Measurements from ENCODE around the gene ARHGAP28. TPM values are rescaled to one million over a fixed set of nuclear protein-coding genes. Genes with fewer than 3 reads are reported as not detected.

ARHGAP28 gene, protein sequence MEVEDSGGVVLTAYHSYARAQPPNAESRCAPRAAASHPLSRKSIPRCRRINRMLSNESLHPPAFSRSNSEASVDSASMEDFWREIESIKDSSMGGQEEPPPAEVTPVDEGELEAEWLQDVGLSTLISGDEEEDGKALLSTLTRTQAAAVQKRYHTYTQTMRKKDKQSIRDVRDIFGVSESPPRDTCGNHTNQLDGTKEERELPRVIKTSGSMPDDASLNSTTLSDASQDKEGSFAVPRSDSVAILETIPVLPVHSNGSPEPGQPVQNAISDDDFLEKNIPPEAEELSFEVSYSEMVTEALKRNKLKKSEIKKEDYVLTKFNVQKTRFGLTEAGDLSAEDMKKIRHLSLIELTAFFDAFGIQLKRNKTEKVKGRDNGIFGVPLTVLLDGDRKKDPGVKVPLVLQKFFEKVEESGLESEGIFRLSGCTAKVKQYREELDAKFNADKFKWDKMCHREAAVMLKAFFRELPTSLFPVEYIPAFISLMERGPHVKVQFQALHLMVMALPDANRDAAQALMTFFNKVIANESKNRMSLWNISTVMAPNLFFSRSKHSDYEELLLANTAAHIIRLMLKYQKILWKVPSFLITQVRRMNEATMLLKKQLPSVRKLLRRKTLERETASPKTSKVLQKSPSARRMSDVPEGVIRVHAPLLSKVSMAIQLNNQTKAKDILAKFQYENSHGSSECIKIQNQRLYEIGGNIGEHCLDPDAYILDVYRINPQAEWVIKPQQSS
- polyA plus RNA-seq (2013, experiment 1 of 2), result 21.3 TPM
- 28.0 TPM for polyA plus RNA-seq (2013, experiment 2 of 2)

DNA sequence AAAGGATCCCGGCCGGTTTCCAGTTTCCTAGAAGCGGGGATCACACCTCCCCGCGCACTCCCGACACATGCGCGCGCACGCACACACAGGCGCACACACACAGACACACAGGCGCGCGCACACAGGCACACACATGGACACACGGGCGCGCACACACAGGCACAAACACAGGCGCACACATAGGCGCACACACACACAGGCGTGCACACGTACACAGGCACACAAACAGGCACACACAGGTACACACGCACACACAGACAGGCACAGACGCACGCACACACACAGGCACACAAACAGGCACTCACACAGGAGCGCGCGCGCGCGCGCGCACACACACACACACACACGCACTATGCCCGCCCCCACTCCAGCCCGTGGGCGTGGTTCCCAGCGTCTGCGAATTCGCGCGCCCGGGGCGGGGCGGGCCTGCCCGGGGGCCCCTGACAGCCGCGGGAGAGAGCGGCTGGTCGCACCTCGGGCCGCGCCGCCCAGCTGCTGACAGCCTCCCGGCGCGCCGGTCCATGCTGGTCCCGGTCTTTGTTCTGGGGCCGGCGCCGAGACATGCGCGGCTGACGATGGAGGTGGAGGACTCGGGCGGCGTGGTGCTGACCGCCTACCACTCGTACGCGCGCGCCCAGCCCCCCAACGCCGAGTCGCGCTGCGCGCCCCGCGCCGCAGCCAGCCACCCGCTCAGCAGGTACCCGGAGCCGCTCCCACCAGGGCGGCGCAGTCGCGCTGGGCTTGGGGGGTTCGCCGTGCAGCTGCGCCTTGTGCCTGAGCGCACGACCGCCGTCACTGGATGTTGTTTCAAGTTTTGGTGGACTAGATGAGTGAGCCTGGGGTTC lies at the start of gene ARHGAP28:
ARHGAP28 (plus strand) TSS at position 470 of the 845 bp plus-strand sequence; CDS start at position 576, 106 bp downstream.
- H3K27ac ChIP-seq (ENCODE audit: low read depth, low read length), result peak within 1 kb of the TSS; percentile 84
- H3K9ac ChIP-seq (ENCODE audit: low read depth, low read length), result peak within 1 kb of the TSS; percentile 87

DNA sequence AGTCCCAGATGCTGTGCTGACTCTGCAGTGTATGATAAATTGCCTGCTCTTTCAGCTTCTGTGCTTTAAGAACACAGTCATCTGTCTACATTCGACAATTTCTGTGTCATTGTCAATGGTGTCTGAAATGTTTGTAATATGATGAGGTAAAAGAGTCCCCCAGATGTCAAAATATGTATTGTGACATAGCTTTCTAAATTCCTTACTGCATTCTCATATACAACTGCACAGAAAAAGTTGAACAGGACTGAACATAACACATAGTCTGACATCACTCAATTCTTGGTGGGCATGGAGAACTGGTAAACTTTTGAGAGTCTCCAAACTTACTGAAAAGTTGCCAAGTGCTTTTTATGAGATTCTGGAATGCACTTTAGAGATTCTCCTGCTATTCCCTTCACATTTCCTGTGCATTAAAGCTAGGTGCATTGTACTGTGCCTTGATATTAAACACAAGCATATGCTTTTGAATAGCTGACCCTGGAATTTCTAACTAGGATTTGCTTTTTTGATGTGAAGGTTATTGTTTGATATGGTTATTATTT lies 48.1 kb upstream of the ARHGAP28 start:
- H3K9ac ChIP-seq (ENCODE audit: low read depth, low read length), result no peak overlapping the region
- H3K9me3 ChIP-seq (ENCODE audit: insufficient read depth, low read depth, low read length), result no peaks in the 10 kb centered on the region
- H3K4me3 ChIP-seq (ENCODE audit: low read length), result no peak overlapping the region
- H3K27ac ChIP-seq (ENCODE audit: low read depth, low read length), result no peak overlapping the region
- no peaks in the 10 kb centered on the region for H3K27me3 ChIP-seq (ENCODE audit: insufficient read depth, low read length)
- H3K36me3 ChIP-seq (ENCODE audit: insufficient read depth, low read length), result no peaks in the 10 kb centered on the region
- 100% methylated on average over 1 of the region's 1 CpG for WGBS
- peaks cover 7% of the 10 kb centered on the region for H3K4me1 ChIP-seq (ENCODE audit: insufficient read depth, low read length)

More for the DNA sequence above, at the start of gene ARHGAP28:
- Histone ChIP-seq H3K4me3 (ENCODE audit: low read length) (peak within 1 kb of the TSS; percentile 74), H3K36me3 (ENCODE audit: insufficient read depth, low read length) (no peaks in the 10 kb centered on the region), H3K4me1 (ENCODE audit: insufficient read depth, low read length) (peaks cover 53% of the 10 kb centered on the region), H3K27me3 (ENCODE audit: insufficient read depth, low read length) (no peaks in the 10 kb centered on the region), H3K9me3 (ENCODE audit: insufficient read depth, low read depth, low read length) (no peaks in the 10 kb centered on the region)
- under 1% methylated on average over 96 of the region's 96 CpGs for WGBS

DNA sequence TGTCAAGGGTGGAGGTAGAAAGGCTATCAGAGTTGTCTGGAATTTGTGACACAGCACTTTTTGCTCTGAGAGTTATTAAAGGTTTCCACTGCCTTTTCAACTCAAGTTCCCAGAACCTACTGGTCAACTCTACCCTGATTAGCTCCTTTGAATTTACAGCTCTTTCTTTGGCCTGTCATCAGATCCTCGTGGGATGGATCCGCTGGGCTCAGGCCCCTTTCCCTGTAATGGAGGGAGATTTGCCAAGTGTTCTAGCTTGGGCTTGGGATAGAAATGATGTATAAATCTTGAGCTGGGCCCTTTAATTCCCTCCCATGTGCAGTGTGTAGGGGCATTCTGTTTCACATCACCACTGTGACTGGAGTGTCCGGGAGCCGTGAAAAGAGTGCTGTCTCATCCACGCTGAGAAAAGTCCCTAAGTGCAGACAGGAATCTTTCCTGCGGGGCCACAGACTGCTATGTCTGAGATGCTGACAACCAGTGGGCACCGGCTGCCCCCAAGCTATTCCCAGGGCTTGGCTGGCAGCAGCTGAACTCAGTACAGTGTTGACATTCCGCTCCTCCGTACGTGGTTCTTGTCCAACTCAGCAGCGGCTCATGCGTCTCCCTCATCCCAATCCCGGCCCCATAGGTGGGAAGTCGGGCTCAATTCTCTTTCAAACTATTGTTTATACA lies 46.9 kb upstream of the ARHGAP28 start:
- peaks cover 7% of the 10 kb centered on the region for H3K4me1 ChIP-seq (ENCODE audit: insufficient read depth, low read length)
- no peak overlapping the region for H3K4me3 ChIP-seq (ENCODE audit: low read length)
- H3K9ac ChIP-seq (ENCODE audit: low read depth, low read length), result no peak overlapping the region
- 86% methylated on average over 14 of the region's 14 CpGs for WGBS
- H3K36me3 ChIP-seq (ENCODE audit: insufficient read depth, low read length), result no peaks in the 10 kb centered on the region
- no peaks in the 10 kb centered on the region for H3K9me3 ChIP-seq (ENCODE audit: insufficient read depth, low read depth, low read length)
- H3K27ac ChIP-seq (ENCODE audit: low read depth, low read length), result no peak overlapping the region
- H3K27me3 ChIP-seq (ENCODE audit: insufficient read depth, low read length), result no peaks in the 10 kb centered on the region

DNA sequence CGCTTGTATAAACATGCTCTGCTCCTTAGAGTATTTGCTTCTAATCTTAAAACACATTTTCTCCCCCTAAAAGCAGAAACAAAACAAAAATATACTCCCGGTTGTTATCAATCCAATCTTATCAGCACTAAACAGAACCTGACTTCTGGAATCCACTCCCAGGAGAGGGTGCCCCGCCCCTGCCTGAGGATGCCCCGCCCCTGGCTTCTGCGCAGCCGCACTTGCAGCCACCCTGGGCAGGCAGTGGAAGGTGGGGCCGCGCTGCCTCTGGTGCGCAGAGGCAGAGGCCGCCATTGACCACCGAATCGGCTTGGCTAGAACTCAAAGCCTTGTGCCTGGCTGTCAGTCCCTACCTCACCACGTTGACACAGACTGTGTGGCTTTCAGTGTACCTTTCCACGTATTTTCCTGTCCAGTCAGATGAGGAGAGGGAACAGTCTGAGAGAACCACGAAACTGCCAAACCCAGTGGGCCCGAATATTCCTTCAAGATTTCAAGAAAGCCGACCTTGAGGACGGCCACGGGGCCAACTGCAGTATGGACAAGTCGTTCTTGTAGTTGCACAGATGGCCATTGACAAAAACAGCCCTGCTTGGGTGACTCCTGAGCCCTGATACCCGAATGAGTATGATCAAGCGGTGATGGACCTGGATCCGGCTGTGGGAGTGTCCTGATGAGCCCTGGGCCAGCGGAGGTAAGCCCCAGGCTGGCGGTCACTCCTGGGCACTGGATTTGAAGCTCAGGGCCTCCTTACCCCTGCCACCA lies 46.2 kb upstream of the ARHGAP28 start:
- Histone ChIP-seq H3K9ac (ENCODE audit: low read depth, low read length) (no peak overlapping the region), H3K9me3 (ENCODE audit: insufficient read depth, low read depth, low read length) (no peaks in the 10 kb centered on the region), H3K27me3 (ENCODE audit: insufficient read depth, low read length) (no peaks in the 10 kb centered on the region), H3K27ac (ENCODE audit: low read depth, low read length) (no peak overlapping the region), H3K36me3 (ENCODE audit: insufficient read depth, low read length) (no peaks in the 10 kb centered on the region), H3K4me3 (ENCODE audit: low read length) (no peak overlapping the region), H3K4me1 (ENCODE audit: insufficient read depth, low read length) (peaks cover 7% of the 10 kb centered on the region)
- WGBS, result 93% methylated on average over 25 of the region's 25 CpGs

DNA sequence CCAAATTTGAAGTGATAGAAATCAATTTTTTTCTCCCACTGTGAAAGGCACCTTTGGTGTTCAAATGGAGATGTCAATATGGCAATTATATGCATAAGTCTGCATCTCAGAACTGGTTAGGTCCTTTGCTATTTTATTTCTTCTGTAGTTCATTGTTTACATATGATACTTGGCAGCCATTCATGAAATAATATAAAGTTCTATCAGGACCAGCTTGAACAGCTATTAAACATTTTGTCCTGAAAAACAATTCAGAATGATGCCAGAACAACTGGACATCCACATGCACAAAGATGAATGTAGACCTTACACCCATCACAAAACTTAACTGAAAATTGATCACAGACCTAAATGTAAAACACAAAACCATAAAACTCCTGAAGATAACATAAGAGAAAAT lies 41.8 kb upstream of the ARHGAP28 start:
- Histone ChIP-seq H3K27ac (ENCODE audit: low read depth, low read length) (no peak overlapping the region), H3K4me1 (ENCODE audit: insufficient read depth, low read length) (no peaks in the 10 kb centered on the region), H3K4me3 (ENCODE audit: low read length) (no peak overlapping the region), H3K9ac (ENCODE audit: low read depth, low read length) (no peak overlapping the region), H3K36me3 (ENCODE audit: insufficient read depth, low read length) (no peaks in the 10 kb centered on the region), H3K9me3 (ENCODE audit: insufficient read depth, low read depth, low read length) (no peaks in the 10 kb centered on the region), H3K27me3 (ENCODE audit: insufficient read depth, low read length) (no peaks in the 10 kb centered on the region)

DNA sequence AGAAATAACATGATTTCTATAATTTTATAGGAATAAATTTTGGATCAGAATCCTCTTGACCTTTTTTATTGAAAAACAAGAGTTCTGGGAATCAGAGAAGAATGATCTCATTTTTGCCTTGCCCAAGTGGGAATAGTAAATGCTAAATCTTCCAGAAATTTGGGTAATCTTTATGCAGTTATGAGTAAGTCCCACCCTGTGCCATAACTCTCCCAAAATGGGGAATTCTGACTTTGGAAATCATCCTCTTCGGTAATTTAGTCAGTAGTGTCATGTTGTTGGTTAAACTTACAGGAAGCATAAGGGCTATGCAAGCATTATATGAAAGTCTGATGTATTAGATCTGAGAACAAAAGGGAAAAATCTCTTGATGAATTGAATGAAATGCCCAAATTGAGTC lies 20.6 kb upstream of the ARHGAP28 start:
- H3K9ac ChIP-seq (ENCODE audit: low read depth, low read length), result no peak overlapping the region
- no peaks in the 10 kb centered on the region for H3K27me3 ChIP-seq (ENCODE audit: insufficient read depth, low read length)
- H3K4me1 ChIP-seq (ENCODE audit: insufficient read depth, low read length), result peaks cover 11% of the 10 kb centered on the region
- H3K36me3 ChIP-seq (ENCODE audit: insufficient read depth, low read length), result no peaks in the 10 kb centered on the region
- WGBS, result 94% methylated on average over 1 of the region's 1 CpG
- H3K4me3 ChIP-seq (ENCODE audit: low read length), result no peak overlapping the region
- H3K27ac ChIP-seq (ENCODE audit: low read depth, low read length), result no peak overlapping the region
- H3K9me3 ChIP-seq (ENCODE audit: insufficient read depth, low read depth, low read length), result no peaks in the 10 kb centered on the region

DNA sequence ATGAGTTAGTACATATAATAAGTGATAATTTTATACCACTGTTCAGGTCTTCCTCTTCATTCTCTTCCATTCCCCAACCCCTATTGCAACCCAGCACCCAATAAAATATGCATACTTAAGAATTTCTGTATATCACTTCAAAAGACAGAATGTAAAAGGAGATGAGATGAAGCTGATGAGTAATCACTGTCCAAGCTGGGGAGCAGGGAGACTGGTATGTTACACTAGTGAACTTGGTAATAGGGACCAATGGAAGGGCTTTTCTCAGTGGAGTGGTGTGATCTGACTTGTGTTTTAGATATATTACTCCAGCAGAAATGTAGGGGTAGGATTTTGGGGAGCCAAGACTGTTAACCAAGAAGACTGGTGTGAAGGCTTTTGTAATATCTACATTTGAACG lies 18.0 kb upstream of the ARHGAP28 start:
- Histone ChIP-seq H3K36me3 (ENCODE audit: insufficient read depth, low read length) (no peaks in the 10 kb centered on the region), H3K27ac (ENCODE audit: low read depth, low read length) (no peak overlapping the region), H3K27me3 (ENCODE audit: insufficient read depth, low read length) (no peaks in the 10 kb centered on the region), H3K4me3 (ENCODE audit: low read length) (no peak overlapping the region), H3K9me3 (ENCODE audit: insufficient read depth, low read depth, low read length) (no peaks in the 10 kb centered on the region), H3K4me1 (ENCODE audit: insufficient read depth, low read length) (peaks cover 15% of the 10 kb centered on the region), H3K9ac (ENCODE audit: low read depth, low read length) (no peak overlapping the region)
- 94% methylated on average over 1 of the region's 1 CpG for WGBS

DNA sequence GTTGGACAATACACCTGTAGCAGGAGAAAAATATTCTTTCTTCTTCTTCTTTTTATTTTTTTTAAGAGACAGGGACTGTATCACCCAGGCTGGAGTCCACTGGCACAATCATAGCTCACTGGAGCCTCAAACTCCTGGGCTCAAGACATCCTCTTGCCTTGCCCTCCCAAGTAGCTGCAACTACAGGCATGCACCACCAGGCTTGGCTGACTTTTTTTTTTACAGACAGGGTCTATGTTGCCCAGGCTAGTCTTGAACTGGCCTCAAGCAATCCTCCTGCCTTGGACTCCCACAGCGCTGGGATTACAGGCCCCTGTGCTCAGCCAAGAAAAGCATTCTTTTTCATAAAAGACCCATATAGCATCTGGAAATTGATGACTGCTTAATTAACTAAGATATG lies 17.1 kb upstream of the ARHGAP28 start:
- Histone ChIP-seq H3K4me3 (ENCODE audit: low read length) (no peak overlapping the region), H3K9ac (ENCODE audit: low read depth, low read length) (no peak overlapping the region), H3K27ac (ENCODE audit: low read depth, low read length) (no peak overlapping the region), H3K36me3 (ENCODE audit: insufficient read depth, low read length) (no peaks in the 10 kb centered on the region), H3K9me3 (ENCODE audit: insufficient read depth, low read depth, low read length) (no peaks in the 10 kb centered on the region), H3K27me3 (ENCODE audit: insufficient read depth, low read length) (no peaks in the 10 kb centered on the region), H3K4me1 (ENCODE audit: insufficient read depth, low read length) (peaks cover 15% of the 10 kb centered on the region)
- 94% methylated on average over 1 of the region's 1 CpG for WGBS

DNA sequence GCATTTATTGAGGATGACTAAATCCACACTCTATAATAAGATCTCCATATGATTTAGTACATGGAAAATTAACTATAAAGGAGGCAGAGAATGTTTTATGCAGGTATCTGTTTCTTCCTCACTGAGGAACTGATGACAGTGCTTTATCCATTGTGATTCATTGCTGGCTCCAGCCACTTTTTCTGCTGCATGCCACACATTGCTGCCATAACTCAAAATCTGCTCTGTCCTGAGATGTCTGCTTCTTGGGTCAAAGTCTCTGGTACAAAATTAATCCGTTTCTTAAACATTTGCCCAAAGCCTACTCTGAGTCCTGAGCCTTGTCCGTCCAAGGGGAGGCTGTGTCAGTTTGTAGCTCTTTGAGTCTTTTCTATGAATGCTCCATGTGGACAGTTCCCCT lies 15.5 kb upstream of the ARHGAP28 start:
- peaks cover 15% of the 10 kb centered on the region for H3K4me1 ChIP-seq (ENCODE audit: insufficient read depth, low read length)
- WGBS, result 95% methylated on average over 2 of the region's 2 CpGs
- H3K27me3 ChIP-seq (ENCODE audit: insufficient read depth, low read length), result no peaks in the 10 kb centered on the region
- H3K9ac ChIP-seq (ENCODE audit: low read depth, low read length), result no peak overlapping the region
- no peaks in the 10 kb centered on the region for H3K9me3 ChIP-seq (ENCODE audit: insufficient read depth, low read depth, low read length)
- H3K36me3 ChIP-seq (ENCODE audit: insufficient read depth, low read length), result no peaks in the 10 kb centered on the region
- H3K4me3 ChIP-seq (ENCODE audit: low read length), result no peak overlapping the region
- H3K27ac ChIP-seq (ENCODE audit: low read depth, low read length), result no peak overlapping the region

DNA sequence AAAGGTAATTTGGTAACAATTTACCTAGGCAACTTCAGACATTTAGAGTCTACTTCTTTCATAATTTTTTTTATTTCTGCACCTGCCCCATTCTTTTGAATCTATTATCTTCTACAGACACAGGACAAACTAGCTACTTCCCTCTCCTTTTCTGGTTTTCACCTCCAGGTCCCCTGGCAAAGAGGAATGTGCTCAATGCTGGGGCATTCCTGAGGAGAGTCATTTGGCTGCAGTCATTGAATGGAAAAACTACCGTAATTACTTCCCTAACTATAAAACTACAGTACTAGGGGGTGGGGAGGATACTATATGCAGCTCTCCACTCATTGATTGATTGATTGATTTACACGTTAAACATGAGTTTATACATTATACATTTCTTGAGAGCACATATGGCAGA lies 11.2 kb upstream of the ARHGAP28 start:
- peaks cover 13% of the 10 kb centered on the region for H3K4me1 ChIP-seq (ENCODE audit: insufficient read depth, low read length)
- WGBS, result 88% methylated on average over 1 of the region's 2 CpGs
- no peak overlapping the region for H3K27ac ChIP-seq (ENCODE audit: low read depth, low read length)
- no peak overlapping the region for H3K9ac ChIP-seq (ENCODE audit: low read depth, low read length)
- H3K9me3 ChIP-seq (ENCODE audit: insufficient read depth, low read depth, low read length), result no peaks in the 10 kb centered on the region
- H3K4me3 ChIP-seq (ENCODE audit: low read length), result no peak overlapping the region
- H3K27me3 ChIP-seq (ENCODE audit: insufficient read depth, low read length), result no peaks in the 10 kb centered on the region
- no peaks in the 10 kb centered on the region for H3K36me3 ChIP-seq (ENCODE audit: insufficient read depth, low read length)

All from HUES64 (cell line).